ENCODE results near the gene SH3PXD2A. TPM values are rescaled to one million over a fixed set of nuclear protein-coding genes. Genes with fewer than 3 reads are reported as not detected.
A peak's percentile ranks its signal among the peaks of the same experiment; 100 is the strongest.
"Not testable (repeated sequence)": the region's sequence is repeated elsewhere in the genome, so short reads cannot be mapped to it uniquely, and the experiment has no call there.

SH3PXD2A gene
- total and polyA plus RNA-seq, 3 experiments from 2014 or later: 0.48 to 8.0 (median 7.7) TPM

DNA sequence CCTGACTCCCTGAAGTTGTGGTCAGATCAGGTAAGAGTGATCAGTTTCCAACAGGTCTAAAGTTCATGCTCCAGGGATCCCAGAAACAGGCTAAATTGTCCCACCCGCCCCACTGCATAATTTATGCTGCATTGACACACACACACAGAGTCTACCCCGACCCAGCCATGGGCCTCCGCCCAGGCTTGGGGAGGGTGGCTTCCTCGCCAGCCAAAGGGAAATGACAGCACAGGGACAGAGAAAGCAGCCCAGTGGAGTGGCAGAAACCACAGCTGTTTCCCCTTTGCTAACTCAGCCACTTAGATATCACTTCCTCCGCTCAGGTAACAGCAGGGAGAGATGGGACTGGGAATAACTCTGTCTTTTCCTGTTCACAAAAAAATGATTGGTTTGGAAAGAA lies 9.4 kb downstream of the SH3PXD2A start:
- DNase-seq: peak in 1 of 5 donors; percentile 7
- Mint-ChIP-seq H3K4me3 (peak overlapping the region in 6 of 7 donors; percentile 9 to 75 (median 26)), H3K9me3 (no peaks in the 10 kb centered on the region), H3K27ac (peak overlapping the region in 7 of 8 donors; percentile 8 to 77 (median 42)), H3K36me3 (no peaks in the 10 kb centered on the region), H3K4me1 (peaks cover 13 to 18% (median 17%) of the 10 kb centered on the region in 3 donors), H3K27me3 (peaks cover 4 to 16% of the 10 kb centered on the region in 2 donors)
- Histone ChIP-seq H3K4me3 (ENCODE audit: low read length) (no peak overlapping the region), H3K9me3 (ENCODE audit: low read length) (no peaks in the 10 kb centered on the region), H3K4me1 (ENCODE audit: insufficient read depth, low read length) (peaks cover 16% of the 10 kb centered on the region), H3K27ac (ENCODE audit: low read depth, low read length) (no peak overlapping the region), H3K27me3 (ENCODE audit: insufficient read depth, low read length, poor library complexity, severe bottlenecking) (peaks cover 4% of the 10 kb centered on the region), H3K36me3 (ENCODE audit: insufficient read depth, low read length) (no peaks in the 10 kb centered on the region)
- ChIA-PET POLR2A (no interaction called here), CTCF (interaction anchor here (1.0 kb wide), 1 partner anchor 87 kb away, joined by 4 read pairs; no protein-coding TSS in a partner anchor)

DNA sequence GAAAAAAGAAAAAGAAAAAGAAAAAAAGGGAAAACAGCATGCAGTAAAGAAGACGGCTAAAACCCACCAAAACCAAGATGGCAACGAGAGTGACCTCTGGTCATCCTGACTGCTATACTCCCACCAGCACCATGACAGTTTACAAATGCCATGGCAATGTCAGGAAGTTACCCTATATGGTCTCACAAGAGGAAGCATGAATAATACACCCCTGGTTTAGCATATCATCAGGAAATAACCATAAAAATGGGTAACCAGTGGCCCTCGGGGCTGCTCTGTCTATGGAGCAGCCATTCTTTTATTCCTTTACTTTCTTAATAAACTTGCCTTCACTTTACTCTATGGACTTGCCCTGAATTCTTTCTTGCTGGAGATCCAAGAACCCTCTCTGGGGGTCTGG lies 10.0 kb downstream of the SH3PXD2A start:
- POLR2A ChIA-PET; DNase-seq; H3K9me3 ChIP-seq (ENCODE audit: low read length); H3K9me3 Mint-ChIP-seq; H3K4me3 ChIP-seq (ENCODE audit: low read length); H3K27me3 ChIP-seq (ENCODE audit: insufficient read depth, low read length, poor library complexity, severe bottlenecking); H3K27ac ChIP-seq (ENCODE audit: low read depth, low read length); H3K36me3 ChIP-seq (ENCODE audit: insufficient read depth, low read length); H3K36me3 Mint-ChIP-seq; CTCF ChIA-PET: not testable (repeated sequence)
- peaks cover 16% of the 10 kb centered on the region for H3K4me1 ChIP-seq (ENCODE audit: insufficient read depth, low read length)
- H3K27ac Mint-ChIP-seq: peak overlapping the region in 3 of 8 donors; percentile 8 to 68 (median 43)
- H3K4me3 Mint-ChIP-seq: peak overlapping the region in 1 of 7 donors; percentile 12
- H3K4me1 Mint-ChIP-seq: peaks cover 13 to 18% (median 17%) of the 10 kb centered on the region in 3 donors
- peaks cover 7 to 14% of the 10 kb centered on the region in 2 donors for H3K27me3 Mint-ChIP-seq

- no peaks in the 10 kb centered on the region for H3K27me3 ChIP-seq (ENCODE audit: insufficient read depth, low read length, poor library complexity, severe bottlenecking)
- Mint-ChIP-seq H3K4me3 (peak overlapping the region in 1 of 7 donors; percentile 48), H3K27me3 (peaks cover 5 to 10% of the 10 kb centered on the region in 2 donors), H3K36me3 (no peaks in the 10 kb centered on the region), H3K4me1 (peaks cover 13 to 18% (median 17%) of the 10 kb centered on the region in 3 donors), H3K27ac (no peak overlapping the region), H3K9me3 (no peaks in the 10 kb centered on the region)
- POLR2A ChIA-PET: no interaction called here
- no peaks in the 10 kb centered on the region for H3K36me3 ChIP-seq (ENCODE audit: insufficient read depth, low read length)
- H3K27ac ChIP-seq (ENCODE audit: low read depth, low read length): no peak overlapping the region
- CTCF ChIA-PET: no interaction called here
- H3K4me1 ChIP-seq (ENCODE audit: insufficient read depth, low read length): peaks cover 16% of the 10 kb centered on the region
- no peak overlapping the region for H3K4me3 ChIP-seq (ENCODE audit: low read length)
- DNase-seq: no peak
- H3K9me3 ChIP-seq (ENCODE audit: low read length): no peaks in the 10 kb centered on the region
Observed at GRCh38 chr10:103843854-103844570, 11.4 kb downstream of the SH3PXD2A start.

DNA sequence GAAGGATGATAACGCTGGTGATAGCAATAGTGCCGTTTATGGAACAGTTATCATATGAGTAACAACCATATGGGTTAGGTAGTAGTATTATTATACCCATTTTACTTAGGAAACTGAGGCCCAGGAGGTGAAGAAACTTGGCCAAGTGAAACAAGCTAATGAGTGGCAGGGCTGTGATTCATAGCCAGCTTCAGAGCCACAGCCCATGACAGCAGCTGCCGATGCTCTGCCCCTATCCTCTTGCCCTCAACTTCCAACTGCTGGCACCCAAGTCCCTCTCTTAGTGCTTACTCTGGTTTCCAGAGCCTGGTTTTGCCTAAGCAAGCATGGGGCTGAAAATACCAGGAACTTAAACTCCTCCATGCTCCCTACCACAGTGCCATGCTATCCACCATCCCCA lies 12.3 kb downstream of the SH3PXD2A start:
- Histone ChIP-seq H3K27ac (ENCODE audit: low read depth, low read length) (no peak overlapping the region), H3K4me1 (ENCODE audit: insufficient read depth, low read length) (peaks cover 16% of the 10 kb centered on the region), H3K4me3 (ENCODE audit: low read length) (no peak overlapping the region), H3K27me3 (ENCODE audit: insufficient read depth, low read length, poor library complexity, severe bottlenecking) (no peaks in the 10 kb centered on the region), H3K9me3 (ENCODE audit: low read length) (no peaks in the 10 kb centered on the region), H3K36me3 (ENCODE audit: insufficient read depth, low read length) (no peaks in the 10 kb centered on the region)
- Mint-ChIP-seq H3K36me3 (no peaks in the 10 kb centered on the region), H3K4me1 (peaks cover 13 to 18% (median 17%) of the 10 kb centered on the region in 3 donors), H3K9me3 (no peaks in the 10 kb centered on the region), H3K27me3 (peaks cover 5 to 10% of the 10 kb centered on the region in 2 donors), H3K4me3 (no peak overlapping the region), H3K27ac (no peak overlapping the region)
- CTCF ChIA-PET: no interaction called here
- DNase-seq: no peak
- POLR2A ChIA-PET: no interaction called here

DNA sequence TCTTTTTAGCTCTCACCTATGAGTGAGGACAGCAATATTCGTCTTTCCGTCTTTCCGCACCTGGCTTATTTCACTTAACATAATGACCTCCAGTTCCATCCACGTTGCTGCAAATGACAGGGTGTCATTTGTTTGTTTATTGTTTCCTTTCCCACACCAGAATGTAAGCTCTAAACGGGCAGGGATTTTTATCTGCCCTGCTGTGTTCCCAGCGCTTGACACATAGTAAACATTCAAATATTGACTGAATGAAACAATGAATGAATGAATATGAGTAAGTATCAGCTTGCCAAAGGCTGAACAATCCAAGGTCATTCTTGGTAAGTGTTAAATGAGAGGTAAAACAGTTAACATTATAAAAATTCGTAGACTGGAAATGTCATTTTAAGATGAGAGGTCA lies 12.8 kb downstream of the SH3PXD2A start:
- no peak overlapping the region for H3K4me3 Mint-ChIP-seq
- H3K27me3 Mint-ChIP-seq: peaks cover 5 to 10% of the 10 kb centered on the region in 2 donors
- no peaks in the 10 kb centered on the region for H3K27me3 ChIP-seq (ENCODE audit: insufficient read depth, low read length, poor library complexity, severe bottlenecking)
- POLR2A ChIA-PET: no interaction called here
- H3K27ac ChIP-seq (ENCODE audit: low read depth, low read length): no peak overlapping the region
- H3K9me3 ChIP-seq (ENCODE audit: low read length): no peaks in the 10 kb centered on the region
- H3K36me3 Mint-ChIP-seq: no peaks in the 10 kb centered on the region
- H3K9me3 Mint-ChIP-seq: no peaks in the 10 kb centered on the region
- peaks cover 16% of the 10 kb centered on the region for H3K4me1 ChIP-seq (ENCODE audit: insufficient read depth, low read length)
- no peaks in the 10 kb centered on the region for H3K36me3 ChIP-seq (ENCODE audit: insufficient read depth, low read length)
- peaks cover 13 to 18% (median 17%) of the 10 kb centered on the region in 3 donors for H3K4me1 Mint-ChIP-seq
- CTCF ChIA-PET: interaction anchor here (1.6 kb wide), 1 partner anchor 16 kb away, joined by 3 read pairs; no protein-coding TSS in a partner anchor
- no peak overlapping the region for H3K4me3 ChIP-seq (ENCODE audit: low read length)
- no peak for DNase-seq
- H3K27ac Mint-ChIP-seq: no peak overlapping the region

DNA sequence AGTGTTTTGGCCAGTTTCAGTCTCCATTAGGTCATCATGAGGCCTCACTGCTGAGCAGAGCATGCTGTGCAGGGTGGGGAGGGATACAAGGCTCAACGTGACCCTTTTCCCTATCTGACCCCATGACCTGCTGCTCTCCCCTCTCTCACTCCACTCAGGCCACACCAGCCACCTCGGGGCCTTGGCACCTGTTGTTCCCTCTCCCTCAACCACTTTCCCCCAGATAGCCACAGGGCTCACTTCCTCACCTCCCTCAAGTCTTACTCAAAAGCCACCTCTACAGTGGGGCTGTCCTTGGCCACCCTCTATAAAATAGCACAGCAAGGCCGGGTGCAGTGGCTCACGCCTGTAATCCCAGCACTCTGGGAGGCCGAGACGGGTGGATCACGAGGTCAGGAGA lies 13.9 kb downstream of the SH3PXD2A start:
- Mint-ChIP-seq H3K4me3 (no peak overlapping the region), H3K9me3 (no peaks in the 10 kb centered on the region), H3K27ac (peak overlapping the region in 1 of 8 donors; percentile 80), H3K36me3 (no peaks in the 10 kb centered on the region), H3K27me3 (peaks cover 5 to 10% of the 10 kb centered on the region in 2 donors), H3K4me1 (peaks cover 11 to 13% (median 12%) of the 10 kb centered on the region in 3 donors)
- Histone ChIP-seq H3K36me3 (ENCODE audit: insufficient read depth, low read length) (no peaks in the 10 kb centered on the region), H3K4me3 (ENCODE audit: low read length) (no peak overlapping the region), H3K9me3 (ENCODE audit: low read length) (no peaks in the 10 kb centered on the region), H3K27ac (ENCODE audit: low read depth, low read length) (no peak overlapping the region), H3K4me1 (ENCODE audit: insufficient read depth, low read length) (peaks cover 13% of the 10 kb centered on the region), H3K27me3 (ENCODE audit: insufficient read depth, low read length, poor library complexity, severe bottlenecking) (no peaks in the 10 kb centered on the region)
- POLR2A ChIA-PET: no interaction called here
- DNase-seq: no peak
- CTCF ChIA-PET: interaction anchor here (1.6 kb wide), 1 partner anchor 17 kb away, joined by 3 read pairs; no protein-coding TSS in a partner anchor

GRCh38 chr10:103840740-103841070 lies 14.7 kb downstream of the SH3PXD2A start:
- Mint-ChIP-seq H3K9me3 (no peaks in the 10 kb centered on the region), H3K27me3 (peaks cover 5 to 10% of the 10 kb centered on the region in 2 donors), H3K4me3 (no peak overlapping the region), H3K36me3 (no peaks in the 10 kb centered on the region), H3K27ac (no peak overlapping the region), H3K4me1 (peaks cover 2 to 5% (median 4%) of the 10 kb centered on the region in 3 donors)
- H3K27ac ChIP-seq (ENCODE audit: low read depth, low read length): no peak overlapping the region
- peaks cover 5% of the 10 kb centered on the region for H3K4me1 ChIP-seq (ENCODE audit: insufficient read depth, low read length)
- H3K36me3 ChIP-seq (ENCODE audit: insufficient read depth, low read length): no peaks in the 10 kb centered on the region
- CTCF ChIA-PET: no interaction called here
- no peaks in the 10 kb centered on the region for H3K27me3 ChIP-seq (ENCODE audit: insufficient read depth, low read length, poor library complexity, severe bottlenecking)
- no peaks in the 10 kb centered on the region for H3K9me3 ChIP-seq (ENCODE audit: low read length)
- no peak overlapping the region for H3K4me3 ChIP-seq (ENCODE audit: low read length)
- POLR2A ChIA-PET: no interaction called here
- no peak for DNase-seq

DNA sequence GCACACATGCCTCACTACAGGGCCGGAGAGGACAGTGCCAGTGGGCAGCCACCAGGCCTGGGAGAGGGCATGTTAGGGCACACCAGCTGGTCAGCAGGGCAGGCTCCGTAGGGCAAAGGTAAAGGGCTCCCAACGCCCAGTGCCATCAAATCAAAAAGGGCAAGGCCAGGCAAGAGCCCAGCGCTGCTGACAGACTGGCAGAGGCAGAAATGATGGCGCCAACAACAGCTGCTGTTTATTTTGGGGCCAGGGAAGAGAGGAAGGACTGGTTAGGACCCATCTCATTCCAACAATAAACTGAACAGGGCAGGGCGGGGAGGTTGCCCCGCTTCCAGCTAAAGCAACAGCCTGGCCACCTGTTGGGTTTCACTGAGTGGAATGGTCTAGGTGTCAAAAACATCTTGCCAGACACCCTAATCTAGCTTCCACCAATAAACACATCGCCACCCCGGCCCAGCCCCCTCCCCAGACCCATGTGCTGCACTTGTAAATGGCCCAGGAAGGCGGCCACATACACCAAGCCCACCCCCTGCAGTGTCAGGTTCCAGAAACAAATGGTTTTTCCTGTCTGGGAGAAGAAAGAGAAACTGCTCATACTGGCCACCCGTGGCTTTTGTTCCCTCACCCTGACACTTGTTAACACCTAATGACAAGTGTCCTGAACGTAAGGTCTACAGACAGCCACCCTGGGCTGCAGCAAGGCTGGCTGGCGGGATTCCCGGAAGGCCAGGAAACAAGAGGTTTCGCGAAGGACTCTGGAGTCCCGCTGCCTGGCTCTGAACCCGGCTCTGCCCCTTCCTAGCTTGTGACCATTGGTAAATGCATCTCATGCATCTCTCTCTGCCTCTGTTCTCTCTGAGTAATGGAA lies 15.3 kb downstream of the SH3PXD2A start:
- ChIA-PET POLR2A (no interaction called here), CTCF (no interaction called here)
- Histone ChIP-seq H3K4me1 (ENCODE audit: insufficient read depth, low read length) (no peaks in the 10 kb centered on the region), H3K27ac (ENCODE audit: low read depth, low read length) (no peak overlapping the region), H3K36me3 (ENCODE audit: insufficient read depth, low read length) (no peaks in the 10 kb centered on the region), H3K9me3 (ENCODE audit: low read length) (no peaks in the 10 kb centered on the region), H3K4me3 (ENCODE audit: low read length) (no peak overlapping the region), H3K27me3 (ENCODE audit: insufficient read depth, low read length, poor library complexity, severe bottlenecking) (no peaks in the 10 kb centered on the region)
- H3K4me1 Mint-ChIP-seq: no peaks in the 10 kb centered on the region
- H3K9me3 Mint-ChIP-seq: no peaks in the 10 kb centered on the region
- DNase-seq: no peak
- no peaks in the 10 kb centered on the region for H3K36me3 Mint-ChIP-seq
- H3K27me3 Mint-ChIP-seq: peaks cover 5 to 10% of the 10 kb centered on the region in 2 donors
- no peak overlapping the region for H3K27ac Mint-ChIP-seq
- no peak overlapping the region for H3K4me3 Mint-ChIP-seq

All from CD8-positive, alpha-beta memory T cell (primary cell).